GM19240 (cell line): ENCODE measurements around the gene DYSF.

Experiments used
- DNase-seq: peaks from one replicate; pipeline ENCODE4 v3.0.0; 2011; ENCODE audit warnings: low spot score; ENCODE audit not compliant: insufficient read length

The DYSF gene

GRCh38 chr2:71455741-71456569 lies 2.6 kb downstream of the DYSF start:
- no peak for DNase-seq

DNA sequence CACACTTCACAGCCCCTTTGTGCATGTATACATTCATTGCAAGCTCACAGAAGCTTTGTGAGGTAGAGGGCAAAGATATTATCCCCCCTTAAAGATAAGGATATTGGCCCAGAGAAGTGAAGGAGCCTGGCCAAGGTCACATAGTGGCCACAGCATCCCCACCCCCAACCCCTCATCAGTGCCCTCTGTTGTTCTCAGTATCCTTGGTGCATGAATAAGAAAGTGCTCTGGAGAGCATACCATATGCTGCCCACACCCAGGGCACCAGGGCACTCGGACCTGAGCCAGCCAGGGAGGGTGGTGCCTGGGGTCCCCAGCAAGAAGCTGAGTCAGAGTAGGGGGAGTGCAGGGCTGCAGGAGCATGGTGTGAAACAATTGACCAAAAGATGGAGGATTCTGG lies 3.3 kb downstream of the DYSF start:
- no peak for DNase-seq

DNA sequence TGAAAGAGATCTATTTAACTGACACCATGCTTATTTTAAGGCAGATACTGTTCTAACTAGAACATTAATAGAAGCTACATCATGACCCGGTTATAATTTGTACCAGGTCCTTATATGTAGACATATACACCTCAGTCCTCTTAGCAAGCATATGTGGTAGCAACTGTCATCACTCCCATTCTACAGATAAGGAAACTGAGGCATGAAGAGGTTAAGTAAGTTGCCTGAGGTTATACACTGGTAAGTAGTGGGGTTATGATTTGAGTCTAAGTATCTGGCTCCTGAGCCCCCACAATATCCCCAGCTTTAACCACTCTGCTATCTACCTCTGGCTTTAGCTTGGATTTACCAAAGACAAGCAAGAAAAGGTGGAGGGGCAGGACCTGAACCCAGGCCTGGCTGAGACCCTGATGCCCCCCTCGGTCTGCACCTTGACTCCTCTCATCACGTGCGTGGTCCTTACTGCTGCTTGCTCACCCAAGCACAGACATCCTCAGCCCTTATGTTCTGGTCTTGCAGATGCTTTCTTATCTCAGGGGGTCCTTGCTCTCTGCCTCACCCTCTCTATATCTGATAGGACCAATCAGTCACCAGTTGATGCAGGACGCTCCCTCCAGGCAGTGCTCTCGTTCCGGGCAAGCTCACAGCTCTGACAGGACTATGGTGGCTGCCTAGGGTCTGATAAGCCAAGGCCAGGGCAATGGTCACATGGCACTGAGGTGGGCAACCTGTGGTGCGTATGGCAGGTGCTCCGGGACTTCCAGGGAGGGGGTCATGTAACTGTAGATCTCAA lies 4.0 kb downstream of the DYSF start:
- DNase-seq: no peak

DNA sequence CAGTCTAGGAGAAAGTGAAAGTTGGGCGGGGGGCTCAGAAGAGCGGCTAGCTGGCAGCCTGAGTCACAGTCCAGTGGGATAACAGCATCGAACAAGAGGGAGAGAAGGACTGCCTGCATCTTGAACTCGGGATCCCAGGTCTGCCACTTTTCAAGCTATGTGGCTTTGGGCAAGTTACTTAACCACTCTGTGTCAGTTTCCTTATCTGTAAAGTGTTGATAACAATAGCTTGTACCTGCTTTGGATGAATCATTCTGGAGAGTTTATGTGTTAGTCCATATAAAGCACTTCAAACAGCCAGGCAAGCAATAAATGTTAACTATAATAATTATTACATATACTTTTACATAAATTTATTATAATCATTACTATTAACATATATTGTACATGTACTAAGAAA lies 4.6 kb downstream of the DYSF start:
- no peak for DNase-seq

DNA sequence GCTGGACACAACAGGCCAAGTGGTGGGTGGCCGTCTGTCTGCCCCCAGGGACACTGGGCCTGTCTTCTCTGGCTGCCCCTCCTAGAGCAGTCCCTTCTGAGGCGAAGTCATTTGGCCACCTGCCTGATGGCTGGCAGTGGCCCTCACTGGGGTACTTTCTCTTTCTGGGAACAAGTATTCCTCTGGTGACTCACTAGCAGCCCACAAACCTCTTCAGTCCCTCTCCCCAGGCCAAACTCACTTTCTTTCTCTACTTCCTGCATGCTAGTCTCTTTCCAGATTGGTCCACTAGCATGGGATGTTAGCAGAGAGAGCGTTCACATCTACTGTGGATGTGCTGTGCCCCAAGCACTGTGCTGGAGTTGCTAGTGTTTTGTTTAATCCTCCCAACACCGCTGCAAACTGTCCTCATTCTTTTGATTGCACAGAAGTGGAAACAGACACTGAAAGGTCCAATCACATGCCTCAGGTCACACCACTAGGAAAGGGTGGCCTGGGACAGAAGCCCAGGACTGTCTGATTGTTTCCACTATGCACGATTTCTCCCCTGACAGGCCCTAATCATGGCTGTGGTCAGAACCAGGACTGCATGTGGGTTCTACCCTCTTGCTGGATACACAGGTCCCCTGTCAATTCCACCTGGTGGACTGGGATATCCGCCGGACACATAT lies 5.2 kb downstream of the DYSF start:
- no peak for DNase-seq

DNA sequence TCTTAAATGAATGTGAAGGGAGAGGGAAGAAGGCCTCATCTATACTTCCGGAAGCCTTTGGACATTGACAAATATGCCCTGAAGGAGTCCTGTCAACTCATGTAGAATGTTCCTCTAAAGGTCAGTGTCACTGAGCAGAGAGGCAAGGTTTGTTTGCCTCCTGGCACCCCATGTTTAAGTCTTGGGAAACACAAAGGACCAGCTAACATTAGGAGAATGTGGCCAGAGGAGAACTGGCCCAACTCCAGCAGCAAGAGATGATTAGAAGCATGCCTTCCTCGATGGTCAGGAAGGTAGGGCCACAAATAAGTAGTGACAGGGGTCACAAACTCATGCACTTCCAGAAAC lies 5.7 kb downstream of the DYSF start:
- DNase-seq: no peak

GRCh38 chr2:71460056-71460455 lies 6.7 kb downstream of the DYSF start:
- DNase-seq: no peak

DNA sequence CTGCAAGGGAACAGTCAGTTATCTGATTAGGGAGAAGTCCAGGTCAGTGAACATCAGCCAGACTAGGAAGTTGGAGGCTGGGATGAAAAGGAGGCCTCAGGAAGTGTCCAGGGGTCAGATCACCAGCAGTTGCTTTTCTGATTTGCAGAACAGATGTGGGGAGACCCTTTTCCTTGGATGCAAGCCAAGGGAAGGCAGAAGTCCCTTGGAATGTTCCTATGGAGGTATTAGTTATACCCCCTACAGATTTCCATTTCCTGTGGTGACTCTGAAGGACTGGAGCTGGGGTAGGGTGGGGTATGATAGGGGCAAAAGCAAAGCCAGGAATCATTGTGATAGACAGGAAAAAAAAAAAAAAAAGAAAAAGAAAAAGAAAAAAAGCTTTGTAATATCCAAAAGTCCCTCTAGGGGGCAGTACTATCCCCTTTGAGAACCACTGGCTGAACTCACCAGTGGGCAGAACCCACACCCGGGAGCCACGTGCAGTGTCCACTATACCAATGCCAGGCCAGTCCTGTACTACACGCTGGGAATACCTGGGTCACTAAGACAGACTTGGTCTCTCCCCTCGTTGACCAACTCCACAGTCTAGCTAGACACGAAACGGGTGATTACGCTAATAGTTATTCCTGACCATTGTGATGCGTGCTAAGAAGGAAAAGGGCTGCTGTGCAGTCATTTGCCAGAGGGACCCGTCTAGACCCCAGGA lies 7.4 kb downstream of the DYSF start:
- DNase-seq: no peak

DNA sequence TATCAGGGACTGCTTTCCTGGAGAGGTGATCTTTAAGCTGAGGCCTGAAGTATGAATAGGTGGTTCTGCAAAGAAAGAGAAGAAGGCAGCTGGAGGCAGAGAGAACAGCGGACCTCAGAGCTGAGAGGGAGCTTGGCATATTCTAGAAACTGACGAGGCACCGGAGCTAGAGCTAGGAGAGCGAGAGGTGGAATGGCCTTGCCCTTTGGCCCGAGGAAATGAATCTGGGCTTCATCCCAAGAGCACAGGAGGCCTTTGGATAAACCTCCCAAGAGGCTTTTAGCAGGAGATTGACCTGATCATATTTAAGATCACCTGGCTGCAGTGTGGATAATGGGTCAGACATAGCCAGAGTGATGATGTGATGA lies 7.9 kb downstream of the DYSF start:
- no peak for DNase-seq

DNA sequence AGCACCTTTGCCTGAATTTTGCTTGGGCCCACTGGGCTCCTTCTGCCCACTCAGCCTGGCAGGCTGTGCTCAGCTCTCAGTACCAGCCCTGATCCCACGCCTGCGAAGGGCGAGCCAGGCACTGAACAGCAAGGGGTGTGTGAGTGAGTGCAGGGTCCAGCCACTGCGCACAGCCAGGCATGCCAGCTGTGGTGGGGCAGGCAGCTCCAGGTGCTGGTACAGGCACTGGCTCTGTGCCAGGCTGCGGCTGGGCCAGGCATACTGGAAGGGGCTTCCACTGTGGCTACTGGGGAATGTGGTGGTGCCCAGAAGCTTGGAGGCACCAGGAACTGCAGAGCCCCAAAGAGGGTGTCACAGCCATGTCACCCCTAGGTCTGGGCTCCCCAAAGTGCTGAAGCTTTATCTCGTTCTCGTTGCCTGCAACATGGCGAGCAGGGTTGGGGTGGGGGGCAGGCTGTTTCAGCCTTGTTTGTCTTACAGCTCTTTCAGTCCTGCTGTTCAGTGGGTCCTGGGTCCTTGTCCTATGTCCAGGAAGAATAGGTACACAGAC lies 8.8 kb downstream of the DYSF start:
- DNase-seq: no peak

GRCh38 chr2:71462641-71463341 lies 9.4 kb downstream of the DYSF start:
- DNase-seq: no peak

DNA sequence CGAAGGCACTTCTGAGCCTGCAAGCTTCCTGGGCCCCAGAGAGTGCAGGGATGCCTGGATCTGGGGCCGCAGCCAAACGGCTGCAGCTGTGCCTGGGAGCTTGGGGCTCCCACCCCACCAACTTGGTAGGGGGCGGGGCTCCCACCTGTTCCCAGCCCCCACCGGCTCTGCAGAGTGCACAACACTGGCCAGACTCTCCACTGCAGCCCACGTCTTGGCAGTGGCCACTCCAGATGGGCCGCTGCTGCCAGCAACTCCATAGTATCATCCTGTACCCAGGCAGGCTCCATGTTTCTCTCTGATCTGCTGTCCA lies 9.9 kb downstream of the DYSF start:
- DNase-seq: no peak

DNA sequence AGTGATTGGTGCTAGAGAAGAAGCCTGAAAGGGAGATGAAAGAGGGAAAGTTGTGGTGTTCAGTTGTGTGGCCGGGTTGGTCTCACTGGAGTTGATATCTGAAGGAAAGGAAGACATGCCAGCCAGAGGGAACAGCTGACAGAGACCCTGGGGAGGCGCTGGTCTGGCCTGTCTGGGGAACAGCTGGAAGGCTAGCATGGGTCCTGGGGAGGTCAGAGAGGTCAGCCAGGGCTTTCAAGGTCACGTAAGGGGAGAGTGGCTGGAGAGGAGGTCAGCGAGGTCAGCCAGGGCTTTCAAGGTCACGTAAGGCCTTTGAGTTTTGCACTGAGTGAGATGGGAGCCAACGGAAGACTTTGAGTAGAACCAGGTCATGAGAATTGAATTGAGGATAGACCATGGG lies 11.0 kb downstream of the DYSF start:
- DNase-seq: no peak

GRCh38 chr2:71465356-71465755 lies 12.0 kb downstream of the DYSF start:
- DNase-seq: no peak

- DNase-seq: no peak
Measured at GRCh38 chr2:71465961-71466300, 12.6 kb downstream of the DYSF start.

DNA sequence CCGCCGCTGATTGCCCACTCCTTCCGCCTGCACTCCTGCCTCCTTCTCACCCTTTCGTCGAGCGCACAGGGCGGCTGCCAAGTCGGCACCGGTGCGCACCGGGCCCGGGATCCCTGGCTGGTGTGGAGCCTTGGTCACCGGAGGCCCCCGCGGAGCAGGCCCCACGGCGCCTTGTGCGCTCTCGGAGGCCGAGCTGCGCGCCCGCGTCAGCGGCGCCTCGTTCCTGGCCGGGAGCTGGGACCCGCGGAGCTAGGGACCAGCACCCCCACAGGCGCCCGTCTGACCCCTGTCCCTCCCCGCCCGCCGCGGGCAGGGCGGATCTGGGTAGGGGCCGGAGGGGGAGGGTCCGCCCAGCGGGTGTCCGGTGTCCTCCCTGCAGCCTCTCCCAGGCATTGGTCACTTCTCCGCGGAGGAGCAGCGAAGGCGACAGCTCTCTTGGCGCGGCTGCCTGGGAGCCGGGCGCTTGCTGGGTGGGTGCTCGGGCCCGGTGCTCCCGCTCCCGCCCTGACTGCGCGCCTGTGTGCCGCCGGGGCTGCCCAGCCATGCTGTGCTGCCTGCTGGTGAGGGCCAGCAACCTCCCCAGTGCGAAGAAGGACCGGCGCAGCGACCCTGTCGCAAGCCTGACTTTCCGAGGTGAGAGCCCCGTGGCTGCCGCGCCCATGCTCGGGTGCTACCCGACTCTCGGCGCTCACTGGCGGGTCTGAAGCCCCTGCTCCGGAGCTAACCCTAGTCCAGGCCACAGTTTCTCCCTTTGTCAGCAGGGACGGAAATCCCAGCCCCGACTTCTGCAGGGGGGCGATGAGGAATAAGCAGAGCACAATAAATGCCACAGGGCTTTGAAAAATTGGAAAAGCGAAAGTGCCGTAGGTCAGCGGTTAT lies 13.2 kb downstream of the DYSF start:
- DNase-seq: no peak

- DNase-seq: no peak
Measured at GRCh38 chr2:71467180-71467815, 13.9 kb downstream of the DYSF start.

DNA sequence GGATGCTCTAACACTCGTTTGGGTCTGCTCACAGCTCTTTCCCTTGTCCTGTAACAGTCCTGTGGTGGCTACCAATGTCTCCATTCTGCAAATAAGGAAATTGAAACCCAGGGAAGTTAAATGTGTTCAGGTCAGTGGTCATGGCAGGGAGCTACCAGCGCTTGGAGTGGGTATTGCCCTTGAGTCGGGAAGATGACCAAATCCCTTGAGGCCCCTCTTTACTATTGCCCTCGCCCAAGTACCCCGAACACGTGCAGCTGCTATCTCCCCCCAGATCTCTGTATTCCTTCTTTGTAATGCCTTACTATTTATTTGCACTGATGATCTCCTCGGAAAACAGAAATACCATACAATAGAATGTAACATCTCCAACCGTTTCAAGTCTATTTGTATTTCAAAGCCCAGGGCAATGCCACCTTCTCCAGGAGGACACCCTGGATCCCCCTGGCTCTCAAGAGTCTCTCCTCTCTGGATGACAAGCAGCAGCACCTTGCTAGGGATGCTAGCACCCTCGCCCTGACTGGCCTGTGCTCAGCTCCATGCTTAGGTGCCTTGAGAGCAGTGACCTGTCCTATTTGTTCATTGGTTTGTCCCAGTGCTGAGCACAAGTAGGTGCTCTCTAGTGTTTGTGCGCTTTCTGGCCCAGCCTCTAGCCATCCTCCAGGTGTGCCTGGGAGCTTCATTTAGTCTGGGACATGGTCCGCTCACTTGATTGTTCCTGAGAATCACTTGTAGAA lies 15.1 kb downstream of the DYSF start:
- DNase-seq: no peak
